HG03565 (cell line): ENCODE measurements around the gene EPHA10.
"Not testable (repeated sequence)": the region's sequence is repeated elsewhere in the genome, so short reads cannot be mapped to it uniquely, and the experiment has no call there.

ENCODE experiments used
- ATAC-seq: cut with Tn5 transposase; IDR thresholded peaks from one replicate; pipeline ENCODE4 v1.9.1; 2021; ENCODE audit warnings: mild to moderate bottlenecking, moderate library complexity; ENCODE audit not compliant: unreplicated experiment

Gene EPHA10

GRCh38 chr1:37738619-37739018 lies 26.3 kb downstream of the EPHA10 start:
- not testable (repeated sequence) for ATAC-seq

- not testable (repeated sequence) for ATAC-seq
These were observed 26.9 kb downstream of the EPHA10 start for GRCh38 chr1:37737975-37738374.

DNA sequence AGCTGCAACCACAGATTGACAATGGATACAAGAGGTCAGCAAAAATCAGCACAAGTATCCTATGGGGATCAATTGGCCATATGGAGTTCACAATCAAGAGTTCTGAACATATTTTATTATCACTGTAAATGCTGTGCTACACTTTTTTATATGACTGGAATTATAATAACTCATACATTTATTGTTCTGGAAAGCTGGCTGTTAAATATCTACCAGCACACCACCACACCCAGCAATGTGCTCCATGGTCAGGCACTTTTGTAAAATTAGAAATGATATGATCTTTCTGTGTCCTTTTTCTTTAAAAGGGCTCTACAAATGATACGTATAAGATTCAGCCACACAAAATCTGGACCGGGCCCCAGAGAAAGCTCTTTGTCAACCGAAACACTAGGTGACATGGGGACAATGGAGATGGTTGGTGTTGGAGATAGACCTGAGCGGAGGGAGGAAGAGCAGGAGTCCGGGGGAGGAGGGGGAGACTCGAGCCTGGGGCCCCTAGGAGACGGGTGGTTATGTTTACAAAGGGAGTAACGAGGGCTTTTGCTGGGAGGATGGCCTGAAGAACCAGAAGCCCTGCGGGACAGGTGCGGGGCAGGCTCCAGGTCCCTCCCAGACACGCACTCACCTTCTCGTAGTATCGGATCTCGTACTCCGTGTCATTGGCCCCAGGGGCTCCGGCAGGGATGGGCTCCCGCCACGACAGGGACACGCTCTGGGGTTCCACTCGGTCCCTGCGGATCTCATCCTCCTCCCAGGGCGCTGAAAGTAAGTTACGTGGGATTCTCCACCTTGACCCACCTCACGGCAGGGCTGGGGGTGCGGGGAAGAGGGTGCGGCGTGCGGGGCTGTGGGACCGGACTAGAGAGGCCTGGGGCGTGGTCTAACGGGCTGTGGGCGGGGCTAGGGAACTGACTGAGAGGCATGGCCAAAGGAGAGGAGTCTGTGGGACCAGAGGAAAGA lies 30.0 kb downstream of the EPHA10 start:
- ATAC-seq: no peak

DNA sequence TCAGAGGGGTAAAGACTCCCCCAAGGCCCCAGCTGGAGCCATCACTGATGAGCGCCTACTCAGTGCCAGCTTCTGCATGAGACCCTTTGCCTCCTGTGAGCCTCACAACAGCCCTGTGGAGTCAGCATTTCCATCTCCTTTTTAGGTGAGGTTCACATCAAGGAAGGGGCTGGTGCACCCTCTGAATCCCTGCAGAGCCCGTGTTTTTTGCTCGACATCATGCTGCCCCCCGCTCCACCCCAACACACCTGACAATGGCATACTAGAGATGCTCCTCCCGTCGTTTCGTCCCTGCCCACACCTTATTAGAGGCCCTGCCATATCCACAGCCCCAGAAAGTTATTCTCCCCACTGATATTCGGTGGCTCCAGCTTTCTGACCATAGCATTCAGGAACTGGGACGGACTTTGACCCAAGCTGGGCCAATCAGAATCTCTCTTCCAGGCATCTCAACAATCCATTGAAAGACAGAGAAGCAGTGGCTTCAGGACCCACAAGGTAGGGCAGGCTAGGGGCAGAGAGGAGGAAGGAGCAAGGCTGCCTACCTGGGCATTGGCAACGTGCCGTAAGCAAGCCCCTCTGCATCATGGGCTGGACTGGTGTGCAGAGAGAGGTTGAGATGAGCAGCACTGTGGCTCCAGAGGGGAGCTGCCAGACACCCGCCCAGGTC lies 32.7 kb downstream of the EPHA10 start:
- no peak for ATAC-seq

GRCh38 chr1:37731312-37732019 lies 33.5 kb downstream of the EPHA10 start:
- no peak for ATAC-seq

DNA sequence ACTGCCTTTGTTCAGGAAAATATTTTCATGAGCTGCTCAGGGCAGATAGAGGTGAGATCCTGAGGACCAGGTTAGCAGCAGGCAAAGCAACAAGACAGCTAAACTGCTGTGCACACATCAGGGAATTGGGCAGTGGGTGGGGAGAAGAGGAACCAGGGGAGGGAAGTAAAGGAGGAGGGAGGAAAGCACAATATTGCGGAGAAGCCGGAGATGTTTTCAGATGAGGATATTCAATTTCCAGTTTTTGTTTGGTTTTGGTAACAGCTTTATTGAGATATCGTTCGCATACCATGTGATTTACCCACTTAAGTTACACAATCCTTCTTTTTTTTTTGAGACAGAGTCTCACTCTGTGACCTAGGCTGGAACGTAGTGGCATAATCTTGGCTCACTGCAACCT lies 34.5 kb downstream of the EPHA10 start:
- ATAC-seq: no peak

DNA sequence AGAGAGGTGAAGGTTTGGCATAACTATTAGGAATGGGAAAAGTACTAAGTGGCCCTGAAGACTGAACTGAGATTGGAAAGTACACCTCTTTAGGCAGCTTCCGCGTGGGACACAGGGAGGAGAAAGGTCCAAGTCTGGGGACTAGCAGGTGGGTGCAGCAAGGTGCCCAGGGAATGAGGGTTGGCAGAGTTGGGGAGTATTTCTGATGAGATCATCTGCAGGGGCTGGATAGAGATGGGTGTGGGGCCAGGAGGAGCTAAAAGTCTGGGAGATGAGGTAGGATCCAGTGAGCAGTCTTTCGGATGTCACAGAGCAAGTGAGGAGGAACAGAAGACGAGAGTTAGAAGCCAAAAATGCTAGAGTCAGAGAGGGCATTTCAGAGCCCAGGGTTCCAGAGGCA lies 36.5 kb downstream of the EPHA10 start:
- ATAC-seq: no peak

DNA sequence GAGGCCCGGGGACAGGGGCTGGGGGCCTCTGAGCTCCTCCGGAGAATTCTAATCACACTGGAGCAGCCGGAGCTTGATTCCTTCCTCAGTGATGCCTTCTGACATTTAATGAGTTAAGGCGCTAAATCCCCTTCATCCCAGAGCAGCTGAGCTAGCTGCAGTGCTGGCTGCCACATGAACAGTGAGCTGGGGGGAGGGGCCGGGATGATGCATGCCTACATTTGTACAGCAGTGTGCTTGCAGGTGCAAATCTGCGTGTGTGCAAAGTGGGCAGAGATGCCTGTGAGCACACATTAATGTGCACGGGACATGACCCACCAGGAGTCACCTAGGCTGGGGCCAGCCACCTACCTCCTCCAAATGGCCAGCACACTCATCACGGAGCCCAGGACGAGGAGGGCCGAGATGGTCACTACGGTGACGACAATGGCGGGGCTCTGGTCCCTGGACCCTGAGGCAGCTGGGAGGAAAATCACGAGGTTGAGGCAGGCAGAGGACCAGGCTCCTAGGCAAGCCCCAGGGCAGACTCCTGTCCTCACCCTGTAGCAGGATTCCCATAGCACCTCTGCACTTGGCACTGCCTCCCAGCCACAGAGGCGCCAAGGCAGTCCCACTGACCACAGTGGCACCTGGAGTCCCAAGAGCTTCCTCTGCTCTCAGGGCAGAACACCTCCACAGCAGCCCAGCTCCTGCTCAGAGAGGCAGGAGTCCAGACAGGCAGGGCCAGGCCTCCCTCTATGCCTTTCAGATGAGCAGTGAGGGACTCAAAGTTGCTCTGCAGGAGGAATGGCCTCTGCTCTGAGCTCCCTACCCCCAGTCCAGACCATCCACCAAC lies 38.0 kb downstream of the EPHA10 start:
- no peak for ATAC-seq

- no peak for ATAC-seq
These were observed 38.9 kb downstream of the EPHA10 start for GRCh38 chr1:37725851-37726613.

DNA sequence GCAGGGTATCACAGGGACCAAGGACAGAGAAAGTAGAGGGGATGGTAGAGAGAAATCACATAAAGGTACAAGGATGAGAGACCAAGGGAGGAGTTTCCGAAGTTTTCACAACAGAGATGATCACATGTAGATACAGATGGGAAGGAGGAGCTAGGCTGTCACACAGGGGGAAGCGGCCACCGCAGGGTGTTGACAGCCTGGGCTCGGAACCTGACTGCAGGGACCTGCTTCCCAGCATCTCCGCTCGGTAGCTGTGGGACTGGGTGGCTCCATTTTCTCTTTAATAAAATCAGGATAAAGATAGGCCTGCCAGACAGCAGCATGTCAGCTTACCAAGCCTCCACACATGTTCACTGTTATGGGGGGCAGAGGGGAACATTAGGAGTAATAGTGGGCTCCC lies 40.3 kb downstream of the EPHA10 start:
- ATAC-seq: no peak

GRCh38 chr1:37723390-37724078 lies 41.4 kb downstream of the EPHA10 start:
- no peak for ATAC-seq

- ATAC-seq: no peak
These were observed 41.9 kb downstream of the EPHA10 start for GRCh38 chr1:37723072-37723389.

DNA sequence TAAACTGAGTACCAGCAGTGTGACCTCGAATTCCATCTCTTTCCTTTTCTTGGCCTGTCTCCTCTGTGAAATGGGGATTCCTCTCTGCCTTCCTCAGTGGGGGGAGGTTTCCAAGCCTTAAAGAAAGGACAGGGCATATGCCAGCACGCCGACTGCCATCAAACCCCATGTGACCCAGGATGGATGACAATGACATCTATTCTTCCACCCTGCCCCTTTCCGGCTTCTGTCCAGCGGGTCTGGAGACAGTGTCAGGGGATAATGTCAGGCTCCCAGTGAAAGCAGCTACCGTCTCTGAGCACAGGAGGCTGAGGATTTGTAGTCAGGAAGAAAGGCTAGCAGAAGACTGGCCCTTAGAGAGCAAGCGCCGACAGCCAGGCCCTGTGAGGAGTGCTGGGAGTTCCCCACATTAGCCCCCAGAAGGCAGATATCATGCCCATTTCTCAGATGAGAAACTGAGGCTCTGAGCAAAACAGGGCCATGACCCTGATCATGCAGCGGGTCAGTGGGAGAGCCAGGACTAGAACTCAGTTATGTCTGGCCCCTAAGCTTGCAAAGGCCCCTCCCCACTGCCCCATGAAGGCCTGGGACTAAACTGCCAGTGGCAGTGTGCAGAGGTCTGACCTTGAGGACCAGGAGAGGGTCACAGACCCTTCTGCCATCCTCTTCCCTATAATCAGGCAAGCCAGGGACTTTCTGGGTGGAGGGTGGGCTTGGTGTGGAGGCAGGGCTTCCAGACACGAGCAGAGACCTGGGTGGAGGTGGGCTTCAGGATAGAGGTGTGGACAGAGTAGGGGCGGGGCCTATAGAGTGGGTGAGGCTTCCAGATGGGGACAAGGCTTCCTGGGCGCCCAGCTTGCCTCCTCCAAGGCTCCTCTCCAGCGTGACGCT lies 42.5 kb downstream of the EPHA10 start:
- no peak for ATAC-seq

DNA sequence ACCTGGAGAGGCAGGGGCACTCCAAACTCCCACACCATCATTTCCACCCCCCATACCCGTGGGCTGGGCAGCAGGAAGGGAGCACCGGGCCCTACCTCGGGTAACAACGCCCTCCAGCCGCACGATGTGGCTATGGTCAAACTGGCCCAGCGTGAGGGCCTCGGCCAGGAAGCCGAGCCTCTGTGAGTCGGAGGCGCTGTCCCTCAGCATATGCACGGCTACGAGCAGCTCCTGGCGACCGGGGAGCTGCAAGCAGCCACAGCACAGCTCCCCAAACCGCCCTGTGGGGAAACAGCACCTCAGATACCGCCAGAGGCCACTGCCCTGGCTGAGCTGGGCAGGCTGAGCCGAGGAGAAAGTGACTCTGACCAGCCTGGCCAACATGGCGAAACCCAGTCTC lies 43.4 kb downstream of the EPHA10 start:
- no peak for ATAC-seq

- ATAC-seq: no peak
These were observed 44.4 kb downstream of the EPHA10 start for GRCh38 chr1:37720231-37721130.

DNA sequence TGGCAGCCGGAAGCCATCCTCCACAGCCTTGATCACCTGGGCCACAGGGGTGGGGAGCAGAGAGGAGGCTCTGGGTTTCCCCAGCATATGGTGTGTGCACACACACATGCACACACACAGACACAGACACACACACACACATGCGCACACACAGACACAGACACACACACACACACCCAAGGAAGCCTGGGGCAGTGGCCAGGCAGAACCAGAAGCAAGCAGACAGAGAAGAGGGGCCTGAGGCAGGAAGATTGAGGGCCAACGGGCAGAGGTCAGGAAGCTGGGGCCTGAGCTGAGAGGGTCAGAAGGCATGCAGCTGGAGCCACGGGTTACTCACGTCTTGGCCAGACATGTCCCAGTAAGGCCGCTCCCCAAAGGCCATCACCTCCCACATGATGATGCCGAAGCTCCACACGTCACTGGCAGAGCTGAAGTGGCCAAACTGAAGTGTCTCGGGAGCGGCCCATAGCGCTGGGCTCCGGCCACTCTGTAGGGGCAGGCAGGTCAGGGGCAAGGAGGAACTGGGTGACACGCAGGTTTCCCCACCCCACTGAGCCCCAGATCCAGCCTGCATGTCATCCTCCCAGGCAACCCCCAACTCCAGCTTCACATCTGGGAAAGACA lies 45.2 kb downstream of the EPHA10 start:
- ATAC-seq: no peak
